ENCODE measurements around the gene GAS7. TPM values are rescaled to one million over a fixed set of nuclear protein-coding genes. Genes with fewer than 3 reads are reported as not detected.

GAS7 gene
- total RNA-seq, 1 donor from 2014 or later, result 39.8 TPM

- no peaks in the 10 kb centered on the region for H3K4me1 Mint-ChIP-seq
- ATAC-seq (ENCODE audit: low read depth) (no peak), DNase-seq (no peak)
- H3K4me3 Mint-ChIP-seq, result no peak overlapping the region
- peaks cover 3% of the 10 kb centered on the region for H3K27me3 Mint-ChIP-seq
- ChIA-PET POLR2A (no interaction called here), CTCF (no interaction called here)
- H3K9me3 Mint-ChIP-seq, result peaks cover 14% of the 10 kb centered on the region
- no peaks in the 10 kb centered on the region for H3K36me3 Mint-ChIP-seq (ENCODE audit: low read depth)
- intact Hi-C loops (cut with micrococcal nuclease), result no loop called here
- H3K27ac Mint-ChIP-seq, result no peak overlapping the region
- no peak for TF ChIP-seq CTCF (IDR thresholded peaks at IDR 0.05)
Measured at GRCh38 chr17:9862949-9863348, 335.5 kb downstream of the GAS7 start.

GRCh38 chr17:9862220-9862619, 336.2 kb downstream of the GAS7 start:
- no peak for TF ChIP-seq CTCF (IDR thresholded peaks at IDR 0.05)
- ChIA-PET POLR2A (no interaction called here), CTCF (no interaction called here)
- H3K27me3 Mint-ChIP-seq, result peaks cover under 1% of the 10 kb centered on the region
- DNase-seq (no peak), ATAC-seq (ENCODE audit: low read depth) (no peak)
- no peaks in the 10 kb centered on the region for H3K36me3 Mint-ChIP-seq (ENCODE audit: low read depth)
- no peak overlapping the region for H3K4me3 Mint-ChIP-seq
- H3K27ac Mint-ChIP-seq, result no peak overlapping the region
- H3K9me3 Mint-ChIP-seq, result peaks cover 14% of the 10 kb centered on the region
- H3K4me1 Mint-ChIP-seq, result no peaks in the 10 kb centered on the region
- intact Hi-C loops (cut with micrococcal nuclease), result no loop called here

- H3K9me3 Mint-ChIP-seq, result peaks cover 14% of the 10 kb centered on the region
- POLR2A ChIA-PET, result no interaction called here
- no peak overlapping the region for H3K27ac Mint-ChIP-seq
- CTCF ChIA-PET, result no interaction called here
- TF ChIP-seq CTCF (IDR thresholded peaks at IDR 0.05), result no peak
- no peak for ATAC-seq (ENCODE audit: low read depth)
- intact Hi-C loops (cut with micrococcal nuclease), result no loop called here
- H3K4me1 Mint-ChIP-seq, result no peaks in the 10 kb centered on the region
- no peak overlapping the region for H3K4me3 Mint-ChIP-seq
- H3K36me3 Mint-ChIP-seq (ENCODE audit: low read depth), result no peaks in the 10 kb centered on the region
- H3K27me3 Mint-ChIP-seq, result no peaks in the 10 kb centered on the region
- no peak for DNase-seq
Measured at GRCh38 chr17:9860851-9861250, 337.6 kb downstream of the GAS7 start.

Other genes with a start within 250 kb of the GAS7 start
- not detected in 2 replicates for gene MYH13, start 174.4 kb upstream of the GAS7 start, total RNA-seq
- not detected in 2 replicates for gene MYH8, start 223.3 kb upstream of the GAS7 start, total RNA-seq